ENCODE results near the gene TNFSF4.

The TNFSF4 gene

DNA sequence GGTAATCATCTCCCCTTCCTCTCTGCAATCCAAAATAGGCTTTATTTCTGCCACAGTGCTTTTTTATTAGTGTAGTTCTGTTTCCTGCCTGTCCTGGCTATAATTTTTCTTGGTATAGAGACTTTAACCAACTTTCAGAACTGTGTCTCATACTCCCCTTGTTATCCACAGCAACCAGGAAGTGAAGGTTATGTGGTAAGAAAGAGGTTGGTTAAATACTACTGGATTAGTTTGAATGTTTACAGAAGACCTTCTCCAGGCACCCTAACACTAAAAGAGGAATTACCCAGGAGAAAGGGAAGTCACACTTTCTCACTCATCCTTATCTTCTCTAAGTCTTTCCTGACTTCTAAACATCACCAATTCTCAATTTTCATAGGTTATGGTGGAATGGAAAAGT lies 17.8 kb upstream of the TNFSF4 start:
- DNase-seq (no peak), ATAC-seq (ENCODE audit: insufficient read depth, low read depth) (0 out of 3 replicates have a peak, but pooled peaks have one; percentile 19)
- peak overlapping the region; percentile 28 for H2AFZ ChIP-seq (ENCODE audit: low read depth, low read length)
- H3K27me3 ChIP-seq (ENCODE audit: insufficient read depth, low read length, poor library complexity) = no peaks in the 10 kb centered on the region
- H3K36me3 ChIP-seq (ENCODE audit: insufficient read depth, low read length) = no peaks in the 10 kb centered on the region
- no peaks in the 10 kb centered on the region for H3K79me2 ChIP-seq (ENCODE audit: insufficient read depth, low read length)
- H3K4me1 ChIP-seq (ENCODE audit: insufficient read depth, low read length) = peaks cover 7% of the 10 kb centered on the region
- no peak overlapping the region for H3K4me3 ChIP-seq (ENCODE audit: low read depth in 1 of 2, low read length in 2 of 2)
- H3K4me2 ChIP-seq (ENCODE audit: insufficient read depth, low read length) = no peak overlapping the region
- peaks cover 5% of the 10 kb centered on the region for H3K9me3 ChIP-seq (ENCODE audit: insufficient read depth, low read length, severe bottlenecking)
- H3K9ac ChIP-seq (ENCODE audit: low read depth, low read length) = no peak overlapping the region
- H4K20me1 ChIP-seq (ENCODE audit: insufficient read depth, low read length) = no peaks in the 10 kb centered on the region
- H3K27ac ChIP-seq (ENCODE audit: low read length) = 0 out of 2 replicates have a peak overlapping the region, but pooled peaks have one; percentile 6
- TF ChIP-seq, protein P1, sequence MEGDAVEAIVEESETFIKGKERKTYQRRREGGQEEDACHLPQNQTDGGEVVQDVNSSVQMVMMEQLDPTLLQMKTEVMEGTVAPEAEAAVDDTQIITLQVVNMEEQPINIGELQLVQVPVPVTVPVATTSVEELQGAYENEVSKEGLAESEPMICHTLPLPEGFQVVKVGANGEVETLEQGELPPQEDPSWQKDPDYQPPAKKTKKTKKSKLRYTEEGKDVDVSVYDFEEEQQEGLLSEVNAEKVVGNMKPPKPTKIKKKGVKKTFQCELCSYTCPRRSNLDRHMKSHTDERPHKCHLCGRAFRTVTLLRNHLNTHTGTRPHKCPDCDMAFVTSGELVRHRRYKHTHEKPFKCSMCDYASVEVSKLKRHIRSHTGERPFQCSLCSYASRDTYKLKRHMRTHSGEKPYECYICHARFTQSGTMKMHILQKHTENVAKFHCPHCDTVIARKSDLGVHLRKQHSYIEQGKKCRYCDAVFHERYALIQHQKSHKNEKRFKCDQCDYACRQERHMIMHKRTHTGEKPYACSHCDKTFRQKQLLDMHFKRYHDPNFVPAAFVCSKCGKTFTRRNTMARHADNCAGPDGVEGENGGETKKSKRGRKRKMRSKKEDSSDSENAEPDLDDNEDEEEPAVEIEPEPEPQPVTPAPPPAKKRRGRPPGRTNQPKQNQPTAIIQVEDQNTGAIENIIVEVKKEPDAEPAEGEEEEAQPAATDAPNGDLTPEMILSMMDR (IDR thresholded peaks at IDR 0.05; ENCODE audit: borderline replicate concordance, extremely low read depth, low read length, poor library complexity, severe bottlenecking) = no peak
- TF ChIP-seq EZH2 (IDR thresholded peaks at IDR 0.05; ENCODE audit: borderline replicate concordance, low read depth, low read length, severe bottlenecking) = no peak

DNA sequence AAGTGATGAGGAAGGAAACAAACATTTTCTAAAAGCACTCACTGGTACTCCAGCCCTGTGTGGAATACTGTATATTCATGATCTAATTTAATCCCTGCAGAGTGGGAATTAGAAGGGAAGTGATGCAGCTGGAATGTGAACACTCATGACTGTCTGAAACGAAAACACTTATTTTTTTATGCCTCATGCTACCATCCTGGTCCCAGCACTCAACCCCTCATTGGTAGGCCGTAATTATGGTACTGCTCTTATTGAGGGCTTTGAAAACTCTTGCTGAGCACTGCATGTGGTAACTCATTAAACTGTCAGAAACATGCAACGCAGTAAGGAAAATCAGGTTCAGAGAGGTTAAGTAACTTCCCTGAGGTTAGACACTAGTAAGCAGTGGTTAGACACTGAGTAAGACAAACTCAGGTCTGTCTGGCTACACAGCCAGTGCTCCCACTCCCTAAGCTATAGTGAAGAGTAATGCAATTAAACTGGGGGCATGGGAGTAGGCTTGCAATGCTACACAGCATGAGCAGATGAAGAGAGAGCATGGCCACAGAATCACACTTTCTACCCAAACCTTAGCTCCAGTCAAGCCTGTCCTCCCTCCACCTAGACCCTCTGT lies 17.3 kb upstream of the TNFSF4 start:
- H3K4me1 ChIP-seq (ENCODE audit: insufficient read depth, low read length) = peaks cover 7% of the 10 kb centered on the region
- H3K79me2 ChIP-seq (ENCODE audit: insufficient read depth, low read length) = no peaks in the 10 kb centered on the region
- H3K36me3 ChIP-seq (ENCODE audit: insufficient read depth, low read length) = no peaks in the 10 kb centered on the region
- DNase-seq (no peak), ATAC-seq (ENCODE audit: insufficient read depth, low read depth) (peak; percentile 33; the same call in 1 of the 3 replicates)
- no peak for TF ChIP-seq EZH2 (IDR thresholded peaks at IDR 0.05; ENCODE audit: borderline replicate concordance, low read depth, low read length, severe bottlenecking)
- TF ChIP-seq, protein P1 (IDR thresholded peaks at IDR 0.05; ENCODE audit: borderline replicate concordance, extremely low read depth, low read length, poor library complexity, severe bottlenecking) = no peak
- no peak overlapping the region for H3K4me3 ChIP-seq (ENCODE audit: low read depth in 1 of 2, low read length in 2 of 2)
- H4K20me1 ChIP-seq (ENCODE audit: insufficient read depth, low read length) = no peaks in the 10 kb centered on the region
- H3K4me2 ChIP-seq (ENCODE audit: insufficient read depth, low read length) = no peak overlapping the region
- H3K9ac ChIP-seq (ENCODE audit: low read depth, low read length) = no peak overlapping the region
- 0 out of 2 replicates have a peak overlapping the region, but pooled peaks have one; percentile 6 for H3K27ac ChIP-seq (ENCODE audit: low read length)
- H2AFZ ChIP-seq (ENCODE audit: low read depth, low read length) = peak overlapping the region; percentile 28
- no peaks in the 10 kb centered on the region for H3K27me3 ChIP-seq (ENCODE audit: insufficient read depth, low read length, poor library complexity)
- peaks cover 5% of the 10 kb centered on the region for H3K9me3 ChIP-seq (ENCODE audit: insufficient read depth, low read length, severe bottlenecking)

DNA sequence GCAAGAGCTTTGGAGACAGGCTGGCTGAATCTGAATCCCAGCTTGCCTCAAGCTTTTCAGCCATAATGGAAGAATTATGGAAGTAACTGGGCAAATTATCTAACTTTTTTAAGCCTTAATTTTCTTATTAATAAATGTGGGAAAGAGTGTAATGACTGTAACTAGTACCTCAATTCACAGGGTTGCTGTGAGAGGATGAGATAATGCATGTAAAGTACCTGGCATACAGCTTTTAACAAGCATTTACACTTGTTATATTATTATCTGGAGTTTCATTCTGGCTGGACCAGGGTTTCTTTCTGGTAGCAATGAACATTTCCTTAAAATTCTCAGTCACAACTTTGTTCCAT lies 15.9 kb upstream of the TNFSF4 start:
- Histone ChIP-seq H3K9me3 (ENCODE audit: insufficient read depth, low read length, severe bottlenecking) (peaks cover 5% of the 10 kb centered on the region), H3K4me1 (ENCODE audit: insufficient read depth, low read length) (peaks cover 7% of the 10 kb centered on the region), H3K9ac (ENCODE audit: low read depth, low read length) (no peak overlapping the region), H3K4me3 (ENCODE audit: low read depth in 1 of 2, low read length in 2 of 2) (no peak overlapping the region), H4K20me1 (ENCODE audit: insufficient read depth, low read length) (no peaks in the 10 kb centered on the region), H3K27ac (ENCODE audit: low read length) (no peak overlapping the region), H3K4me2 (ENCODE audit: insufficient read depth, low read length) (no peak overlapping the region), H3K79me2 (ENCODE audit: insufficient read depth, low read length) (no peaks in the 10 kb centered on the region), H2AFZ (ENCODE audit: low read depth, low read length) (no peak overlapping the region), H3K27me3 (ENCODE audit: insufficient read depth, low read length, poor library complexity) (no peaks in the 10 kb centered on the region), H3K36me3 (ENCODE audit: insufficient read depth, low read length) (no peaks in the 10 kb centered on the region)
- TF ChIP-seq, protein P1 (IDR thresholded peaks at IDR 0.05; ENCODE audit: borderline replicate concordance, extremely low read depth, low read length, poor library complexity, severe bottlenecking) = no peak
- no peak for TF ChIP-seq EZH2 (IDR thresholded peaks at IDR 0.05; ENCODE audit: borderline replicate concordance, low read depth, low read length, severe bottlenecking)
- no peak for ATAC-seq (ENCODE audit: insufficient read depth, low read depth)
- DNase-seq = no peak

Data from DND-41 (cell line).